WTC11 (cell line): Measurements from ENCODE around the gene ELAPOR2. TPM values are rescaled to one million over a fixed set of nuclear protein-coding genes. Genes with fewer than 3 reads are reported as not detected.
"Not testable (repeated sequence)": the region's sequence is repeated elsewhere in the genome, so short reads cannot be mapped to it uniquely, and the experiment has no call there.

Source experiments
- ATAC-seq: fragments of 200-7000 bp; cut with Tn5 transposase; 2 replicates; pipeline ENCODE4 v1.10.0; 2021; ENCODE audit warnings: mild to moderate bottlenecking, moderate library complexity
- CTCF ChIA-PET: fragments of 300-600 bp; sonication (Branson Sonifier 250); formaldehyde crosslinking; loops from one replicate; lab custom pipeline; 2021; ENCODE audit warnings: antibody characterized with exemption; lab: Charles Lee
- POLR2A ChIA-PET: fragments of 350-600 bp; sonication (Branson Sonifier 250); formaldehyde crosslinking; loops from one replicate; lab custom pipeline; 2021; ENCODE audit warnings: antibody characterized with exemption; lab: Charles Lee
- DNase-seq: peaks from one replicate; pipeline ENCODE4 v3.0.0; 2021; ENCODE audit warnings: low spot score
- H3K27ac Mint-ChIP-seq: 2 replicates; pipeline ENCODE4 v1.8.0; 2021; ENCODE audit warnings: mixed read lengths
- H3K27me3 Mint-ChIP-seq: 2 replicates; pipeline ENCODE4 v1.8.0; 2021; ENCODE audit warnings: low read depth, mild to moderate bottlenecking, moderate library complexity, mixed read lengths
- H3K36me3 Mint-ChIP-seq: 2 replicates; pipeline ENCODE4 v1.8.0; 2021; ENCODE audit warnings: mixed read lengths
- H3K4me1 Mint-ChIP-seq: 2 replicates; pipeline ENCODE4 v1.8.0; 2022; ENCODE audit warnings: mixed read lengths
- H3K4me3 Mint-ChIP-seq: 2 replicates; pipeline ENCODE4 v1.8.0; 2021; ENCODE audit warnings: mild to moderate bottlenecking, moderate library complexity, mixed read lengths
- H3K9me3 Mint-ChIP-seq: 2 replicates; pipeline ENCODE4 v1.8.0; 2021; ENCODE audit warnings: mixed read lengths
- ATF1 ChIP-seq: sonication (generic); formaldehyde crosslinking; IDR thresholded peaks from 2 replicates; pipeline ENCODE4 v1.8.1; 2023; ENCODE audit warnings: mild to moderate bottlenecking, moderate library complexity, missing genetic modification reagents
- CBFB ChIP-seq: sonication (generic); formaldehyde crosslinking; IDR thresholded peaks from 2 replicates; pipeline ENCODE4 v1.8.1; 2022; ENCODE audit warnings: mild to moderate bottlenecking, low read depth, missing genetic modification reagents
- FOXK1 ChIP-seq: sonication (generic); formaldehyde crosslinking; IDR thresholded peaks from 2 replicates; pipeline ENCODE4 v1.8.0; 2022; ENCODE audit warnings: mild to moderate bottlenecking, moderate library complexity, missing genetic modification reagents
- IRF1 ChIP-seq: sonication (generic); formaldehyde crosslinking; IDR thresholded peaks from 2 replicates; pipeline ENCODE4 v1.8.0; 2023; ENCODE audit warnings: missing genetic modification reagents
- JAZF1 ChIP-seq: fragments of 250-450 bp; sonication (Bioruptor Pico); IDR thresholded peaks from 2 replicates; pipeline ENCODE4 v1.9.0; 2021; ENCODE audit warnings: moderate library complexity, mild to moderate bottlenecking, inconsistent platforms
- NFE2L1 ChIP-seq: sonication (generic); formaldehyde crosslinking; IDR thresholded peaks from 2 replicates; pipeline ENCODE4 v1.8.1; 2023; ENCODE audit warnings: missing genetic modification reagents
- SOX15 ChIP-seq: fragments of 250-450 bp; sonication (Bioruptor Pico); IDR thresholded peaks from 2 replicates; pipeline ENCODE4 v1.9.0; 2021; ENCODE audit warnings: mild to moderate bottlenecking
- ZBTB43 ChIP-seq: sonication (generic); formaldehyde crosslinking; IDR thresholded peaks from 2 replicates; pipeline ENCODE4 v1.8.1; 2023; ENCODE audit warnings: mild to moderate bottlenecking, missing genetic modification reagents
- ZNF317 ChIP-seq: sonication (generic); formaldehyde crosslinking; IDR thresholded peaks from 2 replicates; pipeline ENCODE4 v1.8.1; 2023; ENCODE audit warnings: low read depth, mild to moderate bottlenecking, moderate library complexity, missing genetic modification reagents, borderline replicate concordance
- ZNF423 ChIP-seq: fragments of 250-450 bp; sonication (Bioruptor Pico); IDR thresholded peaks from 2 replicates; pipeline ENCODE4 v2.1.2; 2022; ENCODE audit warnings: mild to moderate bottlenecking, moderate library complexity
- ZNF425 ChIP-seq: fragments of 250-450 bp; sonication (Bioruptor Pico); conservative IDR thresholded peaks from 2 replicates; pipeline ENCODE4 v1.9.0; 2021; ENCODE audit warnings: mild to moderate bottlenecking
- ZNF512 ChIP-seq: sonication (generic); formaldehyde crosslinking; IDR thresholded peaks from 2 replicates; pipeline ENCODE4 v1.8.1; 2022; ENCODE audit warnings: missing genetic modification reagents, borderline replicate concordance
- total RNA-seq: library from RNA; stranded (reverse); gene quantifications from 3 replicates; pipeline ENCODE4 v1.2.3, GENCODE V29; 2021
- TF ChIP-seq, protein P1 (sequence below): sonication (generic); formaldehyde crosslinking; IDR thresholded peaks from 2 replicates; pipeline ENCODE4 v1.8.1; 2022; ENCODE audit warnings: low read depth, mild to moderate bottlenecking, moderate library complexity, missing genetic modification reagents, borderline replicate concordance
- TF ChIP-seq, protein P2 (sequence below): sonication (generic); formaldehyde crosslinking; conservative IDR thresholded peaks from 2 replicates; pipeline ENCODE4 v1.8.1; 2022; ENCODE audit warnings: mild to moderate bottlenecking, missing genetic modification reagents
- TF ChIP-seq, protein P3 (sequence below): sonication (generic); formaldehyde crosslinking; IDR thresholded peaks from 2 replicates; pipeline ENCODE4 v1.8.1; 2023; ENCODE audit warnings: mild to moderate bottlenecking, missing genetic modification reagents, moderate library complexity
- TF ChIP-seq, protein P4 (sequence below): sonication (generic); formaldehyde crosslinking; IDR thresholded peaks from 2 replicates; pipeline ENCODE4 v1.8.0; 2022; ENCODE audit warnings: missing genetic modification reagents
- TF ChIP-seq, protein P5 (sequence below): sonication (generic); formaldehyde crosslinking; IDR thresholded peaks from 2 replicates; pipeline ENCODE4 v1.8.1; 2023; ENCODE audit warnings: mild to moderate bottlenecking, moderate library complexity, missing genetic modification reagents
- TF ChIP-seq, protein P6 (sequence below): fragments of 250-450 bp; sonication (Bioruptor Pico); IDR thresholded peaks from 2 replicates; pipeline ENCODE4 v1.8.0; 2021; ENCODE audit warnings: mild to moderate bottlenecking

ELAPOR2 gene
- total RNA-seq, 1 experiment from 2014 or later, result 38.7 TPM

DNA sequence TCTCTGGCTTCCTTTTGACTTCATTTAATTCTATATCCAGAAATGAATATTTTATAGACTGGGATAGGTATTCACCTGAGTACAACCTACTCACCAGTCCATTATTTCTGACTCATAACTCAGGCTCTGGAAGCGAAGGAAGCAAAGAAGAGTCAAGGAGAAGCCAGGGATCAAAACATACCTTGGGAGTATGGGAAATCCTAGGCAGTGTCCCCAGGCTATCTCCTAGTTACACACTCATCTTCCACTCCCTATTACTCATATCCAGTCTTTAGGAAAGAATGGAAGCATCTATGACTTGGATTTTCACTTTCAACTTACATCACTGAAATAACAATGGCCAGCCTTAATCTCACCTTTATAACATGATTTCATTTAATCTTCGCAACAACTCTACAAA lies 40.9 kb upstream of the ELAPOR2 start:
- CTCF ChIA-PET, result no interaction called here
- Mint-ChIP-seq H3K4me1 (no peaks in the 10 kb centered on the region), H3K4me3 (no peak overlapping the region), H3K27me3 (no peaks in the 10 kb centered on the region; the same call in 1 of the 2 replicates), H3K27ac (no peak overlapping the region), H3K9me3 (peaks cover 15% of the 10 kb centered on the region), H3K36me3 (peaks cover under 1% of the 10 kb centered on the region)
- no peak for DNase-seq
- ATAC-seq, result no peak
- TF ChIP-seq FOXK1 (no peak), ATF1 (CRISPR knock-in tag) (no peak), ZNF423 (no peak), SOX15 (CRISPR knock-in tag) (no peak), CBFB (CRISPR knock-in tag) (no peak), ZNF512 (CRISPR knock-in tag) (no peak), NFE2L1 (CRISPR knock-in tag) (no peak), ZBTB43 (CRISPR knock-in tag) (no peak), IRF1 (CRISPR knock-in tag) (no peak), ZNF425 (no peak), ZNF317 (CRISPR knock-in tag) (no peak), JAZF1 (CRISPR knock-in tag) (no peak)
- TF ChIP-seq, protein P1, sequence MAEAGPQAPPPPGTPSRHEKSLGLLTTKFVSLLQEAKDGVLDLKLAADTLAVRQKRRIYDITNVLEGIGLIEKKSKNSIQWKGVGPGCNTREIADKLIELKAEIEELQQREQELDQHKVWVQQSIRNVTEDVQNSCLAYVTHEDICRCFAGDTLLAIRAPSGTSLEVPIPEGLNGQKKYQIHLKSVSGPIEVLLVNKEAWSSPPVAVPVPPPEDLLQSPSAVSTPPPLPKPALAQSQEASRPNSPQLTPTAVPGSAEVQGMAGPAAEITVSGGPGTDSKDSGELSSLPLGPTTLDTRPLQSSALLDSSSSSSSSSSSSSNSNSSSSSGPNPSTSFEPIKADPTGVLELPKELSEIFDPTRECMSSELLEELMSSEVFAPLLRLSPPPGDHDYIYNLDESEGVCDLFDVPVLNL, result no peak
- TF ChIP-seq, protein P2, sequence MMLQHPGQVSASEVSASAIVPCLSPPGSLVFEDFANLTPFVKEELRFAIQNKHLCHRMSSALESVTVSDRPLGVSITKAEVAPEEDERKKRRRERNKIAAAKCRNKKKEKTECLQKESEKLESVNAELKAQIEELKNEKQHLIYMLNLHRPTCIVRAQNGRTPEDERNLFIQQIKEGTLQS (CRISPR knock-in tag), result no peak
- TF ChIP-seq, protein P3, sequence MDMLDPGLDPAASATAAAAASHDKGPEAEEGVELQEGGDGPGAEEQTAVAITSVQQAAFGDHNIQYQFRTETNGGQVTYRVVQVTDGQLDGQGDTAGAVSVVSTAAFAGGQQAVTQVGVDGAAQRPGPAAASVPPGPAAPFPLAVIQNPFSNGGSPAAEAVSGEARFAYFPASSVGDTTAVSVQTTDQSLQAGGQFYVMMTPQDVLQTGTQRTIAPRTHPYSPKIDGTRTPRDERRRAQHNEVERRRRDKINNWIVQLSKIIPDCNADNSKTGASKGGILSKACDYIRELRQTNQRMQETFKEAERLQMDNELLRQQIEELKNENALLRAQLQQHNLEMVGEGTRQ (CRISPR knock-in tag), result no peak
- TF ChIP-seq, protein P4, sequence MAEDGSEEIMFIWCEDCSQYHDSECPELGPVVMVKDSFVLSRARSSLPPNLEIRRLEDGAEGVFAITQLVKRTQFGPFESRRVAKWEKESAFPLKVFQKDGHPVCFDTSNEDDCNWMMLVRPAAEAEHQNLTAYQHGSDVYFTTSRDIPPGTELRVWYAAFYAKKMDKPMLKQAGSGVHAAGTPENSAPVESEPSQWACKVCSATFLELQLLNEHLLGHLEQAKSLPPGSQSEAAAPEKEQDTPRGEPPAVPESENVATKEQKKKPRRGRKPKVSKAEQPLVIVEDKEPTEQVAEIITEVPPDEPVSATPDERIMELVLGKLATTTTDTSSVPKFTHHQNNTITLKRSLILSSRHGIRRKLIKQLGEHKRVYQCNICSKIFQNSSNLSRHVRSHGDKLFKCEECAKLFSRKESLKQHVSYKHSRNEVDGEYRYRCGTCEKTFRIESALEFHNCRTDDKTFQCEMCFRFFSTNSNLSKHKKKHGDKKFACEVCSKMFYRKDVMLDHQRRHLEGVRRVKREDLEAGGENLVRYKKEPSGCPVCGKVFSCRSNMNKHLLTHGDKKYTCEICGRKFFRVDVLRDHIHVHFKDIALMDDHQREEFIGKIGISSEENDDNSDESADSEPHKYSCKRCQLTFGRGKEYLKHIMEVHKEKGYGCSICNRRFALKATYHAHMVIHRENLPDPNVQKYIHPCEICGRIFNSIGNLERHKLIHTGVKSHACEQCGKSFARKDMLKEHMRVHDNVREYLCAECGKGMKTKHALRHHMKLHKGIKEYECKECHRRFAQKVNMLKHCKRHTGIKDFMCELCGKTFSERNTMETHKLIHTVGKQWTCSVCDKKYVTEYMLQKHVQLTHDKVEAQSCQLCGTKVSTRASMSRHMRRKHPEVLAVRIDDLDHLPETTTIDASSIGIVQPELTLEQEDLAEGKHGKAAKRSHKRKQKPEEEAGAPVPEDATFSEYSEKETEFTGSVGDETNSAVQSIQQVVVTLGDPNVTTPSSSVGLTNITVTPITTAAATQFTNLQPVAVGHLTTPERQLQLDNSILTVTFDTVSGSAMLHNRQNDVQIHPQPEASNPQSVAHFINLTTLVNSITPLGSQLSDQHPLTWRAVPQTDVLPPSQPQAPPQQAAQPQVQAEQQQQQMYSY (CRISPR knock-in tag), result no peak
- TF ChIP-seq, protein P5, sequence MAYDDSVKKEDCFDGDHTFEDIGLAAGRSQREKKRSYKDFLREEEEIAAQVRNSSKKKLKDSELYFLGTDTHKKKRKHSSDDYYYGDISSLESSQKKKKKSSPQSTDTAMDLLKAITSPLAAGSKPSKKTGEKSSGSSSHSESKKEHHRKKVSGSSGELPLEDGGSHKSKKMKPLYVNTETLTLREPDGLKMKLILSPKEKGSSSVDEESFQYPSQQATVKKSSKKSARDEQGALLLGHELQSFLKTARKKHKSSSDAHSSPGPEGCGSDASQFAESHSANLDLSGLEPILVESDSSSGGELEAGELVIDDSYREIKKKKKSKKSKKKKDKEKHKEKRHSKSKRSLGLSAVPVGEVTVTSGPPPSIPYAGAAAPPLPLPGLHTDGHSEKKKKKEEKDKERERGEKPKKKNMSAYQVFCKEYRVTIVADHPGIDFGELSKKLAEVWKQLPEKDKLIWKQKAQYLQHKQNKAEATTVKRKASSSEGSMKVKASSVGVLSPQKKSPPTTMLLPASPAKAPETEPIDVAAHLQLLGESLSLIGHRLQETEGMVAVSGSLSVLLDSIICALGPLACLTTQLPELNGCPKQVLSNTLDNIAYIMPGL (CRISPR knock-in tag), result no peak
- TF ChIP-seq, protein P6, sequence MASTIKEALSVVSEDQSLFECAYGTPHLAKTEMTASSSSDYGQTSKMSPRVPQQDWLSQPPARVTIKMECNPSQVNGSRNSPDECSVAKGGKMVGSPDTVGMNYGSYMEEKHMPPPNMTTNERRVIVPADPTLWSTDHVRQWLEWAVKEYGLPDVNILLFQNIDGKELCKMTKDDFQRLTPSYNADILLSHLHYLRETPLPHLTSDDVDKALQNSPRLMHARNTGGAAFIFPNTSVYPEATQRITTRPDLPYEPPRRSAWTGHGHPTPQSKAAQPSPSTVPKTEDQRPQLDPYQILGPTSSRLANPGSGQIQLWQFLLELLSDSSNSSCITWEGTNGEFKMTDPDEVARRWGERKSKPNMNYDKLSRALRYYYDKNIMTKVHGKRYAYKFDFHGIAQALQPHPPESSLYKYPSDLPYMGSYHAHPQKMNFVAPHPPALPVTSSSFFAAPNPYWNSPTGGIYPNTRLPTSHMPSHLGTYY, result no peak
- POLR2A ChIA-PET, result no interaction called here

GRCh38 chr7:87097375-87097774 lies 37.9 kb upstream of the ELAPOR2 start:
- POLR2A ChIA-PET, H3K4me1 Mint-ChIP-seq, H3K36me3 Mint-ChIP-seq, H3K4me3 Mint-ChIP-seq, ATAC-seq, CTCF ChIA-PET, DNase-seq, H3K27me3 Mint-ChIP-seq, H3K27ac Mint-ChIP-seq: not testable (repeated sequence)
- peaks cover 17% of the 10 kb centered on the region for H3K9me3 Mint-ChIP-seq
